ENCODE data around the gene FAM181B.
"Not testable (repeated sequence)": the region's sequence is repeated elsewhere in the genome, so short reads cannot be mapped to it uniquely, and the experiment has no call there.

Gene FAM181B

GRCh38 chr11:82732348-82732733 is 1.3 kb downstream of the FAM181B start:
- DNase-seq (ENCODE audit: low read depth, low spot score): no peak

- no peak for DNase-seq (ENCODE audit: low read depth, low spot score)
These were observed 1.9 kb downstream of the FAM181B start for GRCh38 chr11:82731691-82732277.

DNA sequence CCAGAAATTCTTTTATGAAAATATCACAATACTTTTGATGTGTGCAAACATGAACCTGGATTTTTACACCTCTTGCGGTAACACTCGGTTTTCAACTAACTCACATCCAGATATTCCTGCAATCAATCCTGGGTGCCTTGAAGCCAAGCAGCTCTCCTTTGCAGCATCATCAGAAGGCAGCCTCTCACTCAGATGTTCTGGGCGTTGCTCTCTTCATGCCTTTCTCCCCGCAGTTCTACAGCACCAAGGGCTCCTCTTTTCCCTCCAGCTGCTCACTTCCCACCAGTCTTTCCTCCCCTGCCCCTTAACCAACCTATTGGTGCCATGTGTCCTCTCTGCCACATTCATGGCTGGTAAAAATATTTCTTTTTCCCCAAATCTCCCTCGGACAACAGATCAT is 2.9 kb downstream of the FAM181B start:
- no peak for DNase-seq (ENCODE audit: low read depth, low spot score)

- DNase-seq (ENCODE audit: low read depth, low spot score): no peak
These were observed 3.4 kb downstream of the FAM181B start for GRCh38 chr11:82730286-82730685.

- DNase-seq (ENCODE audit: low read depth, low spot score): no peak
These were observed 9.6 kb downstream of the FAM181B start for GRCh38 chr11:82724026-82724425.

- DNase-seq (ENCODE audit: low read depth, low spot score): no peak
These were observed 11.4 kb downstream of the FAM181B start for GRCh38 chr11:82722231-82722630.

GRCh38 chr11:82720267-82721065 is 13.2 kb downstream of the FAM181B start:
- DNase-seq (ENCODE audit: low read depth, low spot score): no peak

GRCh38 chr11:82719361-82720105 is 14.1 kb downstream of the FAM181B start:
- no peak for DNase-seq (ENCODE audit: low read depth, low spot score)

- no peak for DNase-seq (ENCODE audit: low read depth, low spot score)
These were observed 14.8 kb downstream of the FAM181B start for GRCh38 chr11:82718821-82719220.

GRCh38 chr11:82718307-82718706 is 15.4 kb downstream of the FAM181B start:
- no peak for DNase-seq (ENCODE audit: low read depth, low spot score)

GRCh38 chr11:82714346-82715174 is 19.1 kb downstream of the FAM181B start:
- DNase-seq (ENCODE audit: low read depth, low spot score): no peak

GRCh38 chr11:82711648-82712047 is 22.0 kb downstream of the FAM181B start:
- DNase-seq (ENCODE audit: low read depth, low spot score): no peak

DNA sequence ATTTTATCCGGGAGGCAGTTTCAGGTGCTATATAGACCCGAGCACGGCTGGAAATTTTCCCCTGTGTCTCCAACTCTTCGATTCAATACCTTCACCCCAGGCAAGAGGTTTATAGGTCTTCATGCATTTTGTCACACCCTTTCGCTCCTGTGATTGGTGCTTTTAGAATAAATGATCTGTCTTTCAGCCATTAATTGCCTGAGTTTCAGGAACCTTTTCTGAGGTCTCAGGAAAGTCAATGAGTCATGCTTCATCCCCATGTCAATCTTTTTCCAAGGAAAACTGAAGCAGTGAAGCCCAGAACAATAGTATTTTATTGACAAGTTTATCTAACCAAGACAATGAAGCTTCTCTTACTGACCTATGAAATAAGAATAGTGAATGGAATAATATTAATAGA is 29.9 kb downstream of the FAM181B start:
- DNase-seq (ENCODE audit: low read depth, low spot score): no peak

GRCh38 chr11:82703226-82703625 is 30.4 kb downstream of the FAM181B start:
- no peak for DNase-seq (ENCODE audit: low read depth, low spot score)

- no peak for DNase-seq (ENCODE audit: low read depth, low spot score)
These were observed 31.7 kb downstream of the FAM181B start for GRCh38 chr11:82701847-82702520.

DNA sequence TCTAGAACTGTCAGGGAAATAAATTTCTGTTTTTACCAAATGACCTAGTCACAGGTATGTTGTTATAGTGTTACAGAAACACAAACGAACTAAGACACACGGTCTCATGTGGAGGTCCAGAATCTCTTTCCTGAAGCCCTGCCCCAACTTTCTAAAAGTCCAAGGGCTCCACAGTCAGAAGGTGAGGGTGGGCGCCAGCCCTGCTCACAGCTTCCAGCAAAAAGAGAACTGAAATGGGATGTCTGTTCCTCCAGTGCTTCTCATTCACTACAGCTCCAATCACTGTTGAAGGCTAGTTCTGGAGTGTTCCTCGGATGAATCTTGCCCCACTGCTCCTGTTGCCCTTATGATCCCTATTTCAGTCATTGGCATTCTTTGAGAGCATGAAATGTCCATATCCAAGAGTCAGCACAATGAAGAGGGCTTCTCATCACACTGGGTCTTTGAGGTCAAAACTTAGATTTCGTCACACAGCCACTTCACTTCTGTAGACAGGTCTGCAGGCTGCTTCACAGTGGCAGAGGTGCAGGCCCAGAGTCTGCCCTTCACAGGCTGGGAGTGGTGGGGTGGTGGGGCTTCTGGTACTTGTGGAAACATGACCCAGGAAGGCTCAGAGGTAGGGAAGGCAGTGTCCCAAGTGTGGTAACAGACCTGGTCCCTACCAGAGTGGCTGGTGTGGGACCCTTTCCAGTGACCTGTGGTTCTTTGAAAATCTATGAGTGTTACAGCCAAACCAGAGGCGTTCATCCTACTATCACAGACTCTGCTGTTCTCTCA is 34.9 kb downstream of the FAM181B start:
- DNase-seq (ENCODE audit: low read depth, low spot score): no peak

- no peak for DNase-seq (ENCODE audit: low read depth, low spot score)
These were observed 40.7 kb downstream of the FAM181B start for GRCh38 chr11:82692981-82693380.

- DNase-seq (ENCODE audit: low read depth, low spot score): not testable (repeated sequence)
These were observed 44.3 kb downstream of the FAM181B start for GRCh38 chr11:82689347-82689746.

DNA sequence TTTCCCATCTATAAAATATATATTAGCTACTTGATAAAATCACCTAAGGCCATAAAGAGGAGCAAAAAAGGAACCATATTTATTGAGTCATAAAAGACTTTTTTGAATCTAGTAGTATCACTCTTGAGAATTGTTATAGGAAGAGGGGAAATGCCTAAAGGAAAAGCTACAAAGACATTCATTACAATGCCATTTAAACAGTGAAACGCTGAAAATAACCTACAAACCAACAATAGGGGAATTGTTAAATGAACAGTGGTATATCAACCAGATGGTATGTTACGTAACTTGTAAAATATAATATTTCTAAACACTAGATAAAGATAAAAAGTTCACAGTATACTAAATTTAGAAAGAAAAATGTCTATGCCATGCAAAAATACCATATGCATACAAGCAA is 47.5 kb downstream of the FAM181B start:
- no peak for DNase-seq (ENCODE audit: low read depth, low spot score)

DNA sequence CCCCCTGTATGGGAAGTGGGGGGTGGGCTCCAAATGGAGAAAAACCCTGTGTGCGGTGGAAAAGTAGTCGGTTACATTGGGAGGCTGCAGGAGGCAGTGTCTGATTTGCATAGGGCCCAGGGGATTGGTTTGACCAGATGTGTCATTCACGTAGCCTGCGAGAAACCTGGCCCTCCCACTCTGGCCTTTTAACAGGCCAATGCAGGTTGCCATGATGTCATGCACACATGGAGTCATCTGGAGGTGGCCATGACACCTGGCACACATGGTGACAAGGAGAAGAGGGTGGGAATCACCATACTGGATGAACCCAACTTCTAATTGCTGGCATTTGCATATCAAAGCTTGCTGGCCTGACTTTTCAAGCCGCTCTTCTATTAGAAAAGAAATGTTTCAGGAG is 50.6 kb downstream of the FAM181B start:
- no peak for DNase-seq (ENCODE audit: low read depth, low spot score)

All from iPS DF 19.7 (cell line).